ENCODE data around the gene LCN10. TPM values are rescaled to one million over a fixed set of nuclear protein-coding genes. Genes with fewer than 3 reads are reported as not detected.

LCN10 gene
- total and polyA plus RNA-seq, 3 experiments from 2014 or later, result 0.22 to 1.2 (median 1.1) TPM

Other genes starting within 250 kb of the LCN10 start
- gene NOTCH1, start 196.9 kb downstream of the LCN10 start, total RNA-seq, result 10 to 100 TPM; 70.0 to 79.5 TPM
- 5.1 TPM for gene NOTCH1, start 196.9 kb downstream of the LCN10 start, polyA plus RNA-seq
- gene EGFL7, start 80.0 kb downstream of the LCN10 start, total RNA-seq, result under 1 TPM; 0.61 to 0.95 TPM
- gene EGFL7, start 80.0 kb downstream of the LCN10 start, polyA plus RNA-seq, result 0.40 TPM
- 10 to 100 TPM; 17.4 to 18.4 TPM for gene AGPAT2, start 55.5 kb downstream of the LCN10 start, total RNA-seq
- gene AGPAT2, start 55.5 kb downstream of the LCN10 start, polyA plus RNA-seq, result 32.5 TPM
- gene DIPK1B, start 30.4 kb downstream of the LCN10 start, total RNA-seq, result not detected
- not detected for gene DIPK1B, start 30.4 kb downstream of the LCN10 start, polyA plus RNA-seq
- gene LCN6, start 5.6 kb upstream of the LCN10 start, total RNA-seq, result not detected
- gene LCN6, start 5.6 kb upstream of the LCN10 start, polyA plus RNA-seq, result not detected
- not detected for gene LCN8, start 15.3 kb upstream of the LCN10 start, total RNA-seq
- not detected for gene LCN8, start 15.3 kb upstream of the LCN10 start, polyA plus RNA-seq
- gene LCN15, start 21.6 kb upstream of the LCN10 start, total RNA-seq, result not detected
- gene LCN15, start 21.6 kb upstream of the LCN10 start, polyA plus RNA-seq, result not detected
- 10 to 100 TPM; 50.1 to 50.6 TPM for gene TMEM141, start 48.4 kb upstream of the LCN10 start, total RNA-seq
- gene TMEM141, start 48.4 kb upstream of the LCN10 start, polyA plus RNA-seq, result 37.8 TPM
- under 1 TPM in 1 of 2 experiments, not detected in 1; 0.73 TPM for gene CCDC183, start 53.4 kb upstream of the LCN10 start, total RNA-seq
- gene CCDC183, start 53.4 kb upstream of the LCN10 start, polyA plus RNA-seq, result 0.26 TPM
- 100 to 1,000 TPM in 1 of 2 experiments, 10 to 100 TPM in 1; 98.2 to 106 TPM for gene RABL6, start 65.0 kb upstream of the LCN10 start, total RNA-seq
- gene RABL6, start 65.0 kb upstream of the LCN10 start, polyA plus RNA-seq, result 20.9 TPM
- gene AJM1, start 99.5 kb upstream of the LCN10 start, total RNA-seq, result 1 to 10 TPM; 3.2 TPM
- 0.39 TPM for gene AJM1, start 99.5 kb upstream of the LCN10 start, polyA plus RNA-seq
- 100 to 1,000 TPM; 108 to 110 TPM for gene PHPT1, start 106.5 kb upstream of the LCN10 start, total RNA-seq
- 100.0 TPM for gene PHPT1, start 106.5 kb upstream of the LCN10 start, polyA plus RNA-seq
- gene MAMDC4, start 109.4 kb upstream of the LCN10 start, total RNA-seq, result 10 to 100 TPM; 12.2 to 12.9 TPM
- gene MAMDC4, start 109.4 kb upstream of the LCN10 start, polyA plus RNA-seq, result not detected
- 100 to 1,000 TPM; 354 to 356 TPM for gene EDF1, start 123.4 kb upstream of the LCN10 start, total RNA-seq
- 476 TPM for gene EDF1, start 123.4 kb upstream of the LCN10 start, polyA plus RNA-seq
- gene TRAF2, start 143.6 kb upstream of the LCN10 start, total RNA-seq, result 10 to 100 TPM; 53.2 to 60.5 TPM
- gene TRAF2, start 143.6 kb upstream of the LCN10 start, polyA plus RNA-seq, result 23.1 TPM
- gene FBXW5, start 201.8 kb upstream of the LCN10 start, total RNA-seq, result 100 to 1,000 TPM; 104 to 105 TPM
- gene FBXW5, start 201.8 kb upstream of the LCN10 start, polyA plus RNA-seq, result 163 TPM
- gene C8G, start 202.3 kb upstream of the LCN10 start, total RNA-seq, result under 1 TPM in 1 of 2 experiments, not detected in 1; 0.96 TPM
- gene C8G, start 202.3 kb upstream of the LCN10 start, polyA plus RNA-seq, result not detected
- gene LCN12, start 209.3 kb upstream of the LCN10 start, total RNA-seq, result 1 to 10 TPM in 1 of 2 experiments, under 1 TPM in 1; 0.85 to 1.3 TPM
- gene LCN12, start 209.3 kb upstream of the LCN10 start, polyA plus RNA-seq, result not detected
- gene PTGDS, start 234.6 kb upstream of the LCN10 start, total RNA-seq, result under 1 TPM; 0.24 to 0.49 TPM
- 5.5 TPM for gene PTGDS, start 234.6 kb upstream of the LCN10 start, polyA plus RNA-seq
- gene LCNL1, start 240.1 kb upstream of the LCN10 start, total RNA-seq, result under 1 TPM; 0.20 to 0.22 TPM
- gene LCNL1, start 240.1 kb upstream of the LCN10 start, polyA plus RNA-seq, result 0.16 TPM
- gene PAXX, start 249.5 kb upstream of the LCN10 start, total RNA-seq, result 10 to 100 TPM; 78.4 to 82.2 TPM
- gene PAXX, start 249.5 kb upstream of the LCN10 start, polyA plus RNA-seq, result 156 TPM